B cell (primary cell): ENCODE results near the gene PPP1R14C.

ENCODE experiments used
- EZH2 ChIP-seq: IDR thresholded peaks from 2 replicates; pipeline ENCODE4 v1.6.1; 2012; ENCODE audit warnings: borderline replicate concordance, low read depth, mild to moderate bottlenecking, moderate library complexity, low read length; ENCODE audit not compliant: insufficient read depth, poor library complexity, severe bottlenecking
- TF ChIP-seq, protein P1 (sequence below): fragments of 200-600 bp; IDR thresholded peaks from one replicate; pipeline ENCODE4 v1.8.0; 2022; ENCODE audit warnings: antibody characterized with exemption, mild to moderate bottlenecking

DNA sequence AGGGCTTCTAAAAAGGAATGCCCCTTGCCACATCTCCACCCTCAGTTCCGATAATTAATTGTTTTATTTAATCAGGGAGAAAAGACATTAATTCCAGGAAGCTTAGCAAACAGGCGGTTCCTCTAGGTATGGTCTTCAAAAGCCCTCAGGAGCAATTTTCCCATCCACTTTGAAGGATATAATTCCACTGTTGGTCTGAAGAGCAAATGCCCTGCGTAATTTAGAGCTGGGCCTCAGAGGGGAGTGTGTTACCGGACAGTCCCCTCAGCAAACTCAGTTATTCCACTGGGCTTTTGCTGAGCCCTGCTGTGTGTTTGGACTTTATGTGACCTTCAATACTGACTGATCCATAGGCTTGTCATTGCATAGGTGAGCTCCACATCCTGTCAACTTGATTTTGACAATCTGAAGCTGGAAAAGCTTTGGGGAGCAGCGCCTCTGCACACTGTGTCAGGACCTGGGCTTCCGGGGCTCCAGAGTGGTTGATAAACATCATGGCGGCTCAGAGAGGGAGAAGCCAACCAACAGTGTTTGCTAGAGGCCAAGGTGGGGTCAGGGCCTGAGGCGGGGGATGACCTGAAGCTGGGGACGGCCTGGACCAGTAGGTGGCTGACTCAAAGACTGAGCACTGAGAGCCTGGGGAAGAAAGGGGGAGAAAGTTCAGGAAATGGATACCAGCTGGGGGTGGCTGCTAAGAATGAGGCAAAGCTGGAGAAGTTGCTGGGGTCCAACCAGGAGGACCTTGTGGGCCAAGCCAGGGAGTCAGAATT is 43.5 kb downstream of the PPP1R14C start:
- TF ChIP-seq, protein P1, sequence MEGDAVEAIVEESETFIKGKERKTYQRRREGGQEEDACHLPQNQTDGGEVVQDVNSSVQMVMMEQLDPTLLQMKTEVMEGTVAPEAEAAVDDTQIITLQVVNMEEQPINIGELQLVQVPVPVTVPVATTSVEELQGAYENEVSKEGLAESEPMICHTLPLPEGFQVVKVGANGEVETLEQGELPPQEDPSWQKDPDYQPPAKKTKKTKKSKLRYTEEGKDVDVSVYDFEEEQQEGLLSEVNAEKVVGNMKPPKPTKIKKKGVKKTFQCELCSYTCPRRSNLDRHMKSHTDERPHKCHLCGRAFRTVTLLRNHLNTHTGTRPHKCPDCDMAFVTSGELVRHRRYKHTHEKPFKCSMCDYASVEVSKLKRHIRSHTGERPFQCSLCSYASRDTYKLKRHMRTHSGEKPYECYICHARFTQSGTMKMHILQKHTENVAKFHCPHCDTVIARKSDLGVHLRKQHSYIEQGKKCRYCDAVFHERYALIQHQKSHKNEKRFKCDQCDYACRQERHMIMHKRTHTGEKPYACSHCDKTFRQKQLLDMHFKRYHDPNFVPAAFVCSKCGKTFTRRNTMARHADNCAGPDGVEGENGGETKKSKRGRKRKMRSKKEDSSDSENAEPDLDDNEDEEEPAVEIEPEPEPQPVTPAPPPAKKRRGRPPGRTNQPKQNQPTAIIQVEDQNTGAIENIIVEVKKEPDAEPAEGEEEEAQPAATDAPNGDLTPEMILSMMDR: no peak
- no peak for TF ChIP-seq EZH2
